ENCODE measurements around the gene ATOH8. TPM values are rescaled to one million over a fixed set of nuclear protein-coding genes. Genes with fewer than 3 reads are reported as not detected.

ATOH8 gene
- total RNA-seq, 1 donor from 2014 or later: not detected

GRCh38 chr2:85776672-85777071, 22.9 kb downstream of the ATOH8 start:
- ChIA-PET POLR2A (no interaction called here), CTCF (no interaction called here)
- Mint-ChIP-seq H3K4me1 (no peaks in the 10 kb centered on the region), H3K4me3 (no peak overlapping the region), H3K36me3 (ENCODE audit: low read depth) (no peaks in the 10 kb centered on the region), H3K9me3 (no peaks in the 10 kb centered on the region), H3K27me3 (peaks cover 29% of the 10 kb centered on the region), H3K27ac (no peak overlapping the region)
- DNase-seq (no peak), ATAC-seq (ENCODE audit: low read depth) (no peak)
- intact Hi-C loops (cut with micrococcal nuclease): no loop called here
- TF ChIP-seq, protein P1, sequence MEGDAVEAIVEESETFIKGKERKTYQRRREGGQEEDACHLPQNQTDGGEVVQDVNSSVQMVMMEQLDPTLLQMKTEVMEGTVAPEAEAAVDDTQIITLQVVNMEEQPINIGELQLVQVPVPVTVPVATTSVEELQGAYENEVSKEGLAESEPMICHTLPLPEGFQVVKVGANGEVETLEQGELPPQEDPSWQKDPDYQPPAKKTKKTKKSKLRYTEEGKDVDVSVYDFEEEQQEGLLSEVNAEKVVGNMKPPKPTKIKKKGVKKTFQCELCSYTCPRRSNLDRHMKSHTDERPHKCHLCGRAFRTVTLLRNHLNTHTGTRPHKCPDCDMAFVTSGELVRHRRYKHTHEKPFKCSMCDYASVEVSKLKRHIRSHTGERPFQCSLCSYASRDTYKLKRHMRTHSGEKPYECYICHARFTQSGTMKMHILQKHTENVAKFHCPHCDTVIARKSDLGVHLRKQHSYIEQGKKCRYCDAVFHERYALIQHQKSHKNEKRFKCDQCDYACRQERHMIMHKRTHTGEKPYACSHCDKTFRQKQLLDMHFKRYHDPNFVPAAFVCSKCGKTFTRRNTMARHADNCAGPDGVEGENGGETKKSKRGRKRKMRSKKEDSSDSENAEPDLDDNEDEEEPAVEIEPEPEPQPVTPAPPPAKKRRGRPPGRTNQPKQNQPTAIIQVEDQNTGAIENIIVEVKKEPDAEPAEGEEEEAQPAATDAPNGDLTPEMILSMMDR (IDR thresholded peaks at IDR 0.05): no peak

GRCh38 chr2:85777441-85777861, 23.7 kb downstream of the ATOH8 start:
- TF ChIP-seq, protein P1 (IDR thresholded peaks at IDR 0.05): no peak
- intact Hi-C loops (cut with micrococcal nuclease): no loop called here
- ChIA-PET POLR2A (no interaction called here), CTCF (no interaction called here)
- peaks cover 25% of the 10 kb centered on the region for H3K27me3 Mint-ChIP-seq
- H3K9me3 Mint-ChIP-seq: no peaks in the 10 kb centered on the region
- H3K36me3 Mint-ChIP-seq (ENCODE audit: low read depth): no peaks in the 10 kb centered on the region
- no peak overlapping the region for H3K4me3 Mint-ChIP-seq
- DNase-seq: no peak
- no peaks in the 10 kb centered on the region for H3K4me1 Mint-ChIP-seq
- no peak overlapping the region for H3K27ac Mint-ChIP-seq
- no peak for ATAC-seq (ENCODE audit: low read depth)

DNA sequence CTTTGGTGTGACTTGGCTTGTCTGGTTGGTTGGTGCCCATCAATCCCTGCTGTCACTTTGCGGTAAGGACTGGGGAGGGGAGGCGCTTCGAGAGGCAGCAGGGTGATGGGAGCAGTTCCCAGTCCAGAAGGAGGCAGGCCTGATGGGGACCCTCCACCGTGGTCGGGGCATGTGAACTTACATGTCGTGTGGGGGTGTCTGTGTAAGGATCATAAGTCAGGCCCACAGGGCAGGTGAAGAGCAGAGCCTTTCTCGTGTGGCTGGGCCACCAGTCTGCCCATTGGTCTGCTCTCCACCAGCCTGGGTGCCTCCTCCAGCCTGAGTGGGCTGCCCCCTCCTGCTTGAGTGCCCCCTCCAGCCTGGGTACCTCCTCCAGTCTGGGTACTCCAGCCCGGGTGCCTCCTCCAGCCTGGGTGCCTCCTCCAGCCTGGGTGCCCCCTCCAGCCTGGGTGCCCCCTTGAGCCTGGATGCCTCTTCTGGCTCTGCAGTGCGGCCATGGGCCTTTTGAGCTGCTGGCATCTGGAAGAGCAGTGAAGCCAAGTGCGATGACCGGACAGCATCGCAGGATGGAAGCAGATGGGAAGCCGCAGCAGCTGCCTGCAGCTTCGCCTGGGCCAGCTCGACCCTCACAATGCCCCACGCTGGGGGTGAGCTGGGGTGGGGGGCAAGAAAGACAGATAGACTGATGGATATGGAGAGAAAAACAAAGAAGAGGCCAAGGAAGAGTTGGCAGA, 25.0 kb downstream of the ATOH8 start:
- ChIA-PET POLR2A (no interaction called here), CTCF (interaction anchor here (0.8 kb wide), 1 partner anchor 35 kb away, joined by 3 read pairs; no protein-coding TSS in a partner anchor)
- Mint-ChIP-seq H3K27ac (no peak overlapping the region), H3K4me3 (no peak overlapping the region), H3K4me1 (no peaks in the 10 kb centered on the region), H3K9me3 (no peaks in the 10 kb centered on the region), H3K27me3 (peaks cover 13% of the 10 kb centered on the region), H3K36me3 (ENCODE audit: low read depth) (no peaks in the 10 kb centered on the region)
- intact Hi-C loops (cut with micrococcal nuclease): no loop called here
- no peak for ATAC-seq (ENCODE audit: low read depth)
- DNase-seq: no peak
- TF ChIP-seq, protein P1 (IDR thresholded peaks at IDR 0.05): no peak

DNA sequence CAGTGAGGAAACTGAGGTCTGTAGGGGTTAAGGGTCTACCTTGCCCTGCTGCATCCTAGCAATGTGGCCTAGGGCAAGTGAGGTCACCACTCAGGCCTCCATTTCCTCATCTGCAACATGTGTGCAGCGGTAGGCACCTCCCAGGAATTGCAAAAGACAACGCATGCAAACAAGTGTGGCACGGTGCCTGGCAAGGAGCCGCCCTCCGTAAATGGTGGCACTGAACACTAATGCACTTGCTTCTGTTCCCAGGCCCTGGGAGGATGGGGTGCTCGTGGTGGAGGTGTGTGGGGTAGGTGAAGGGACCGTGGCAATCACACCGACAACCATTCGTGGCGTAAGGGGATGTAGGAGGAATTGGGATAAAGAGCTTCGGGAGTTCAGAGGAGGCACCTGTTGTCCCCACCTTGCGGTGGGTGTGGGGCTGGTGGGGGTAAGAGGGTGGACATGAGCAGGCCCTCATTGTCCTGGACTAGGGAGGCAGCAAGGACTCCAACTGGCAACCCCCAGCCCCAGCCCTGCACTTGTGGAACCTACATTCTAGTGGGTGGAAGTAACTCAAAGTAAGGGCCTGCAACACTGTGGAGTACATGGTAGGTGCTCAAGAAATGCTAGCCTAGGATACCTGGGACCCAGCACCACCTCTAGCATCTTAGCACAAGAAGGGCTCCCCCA, 26.0 kb downstream of the ATOH8 start:
- TF ChIP-seq, protein P1 (IDR thresholded peaks at IDR 0.05): no peak
- Mint-ChIP-seq H3K27me3 (peaks cover 7% of the 10 kb centered on the region), H3K36me3 (ENCODE audit: low read depth) (no peaks in the 10 kb centered on the region), H3K4me1 (no peaks in the 10 kb centered on the region), H3K27ac (no peak overlapping the region), H3K4me3 (no peak overlapping the region), H3K9me3 (no peaks in the 10 kb centered on the region)
- ChIA-PET POLR2A (no interaction called here), CTCF (no interaction called here)
- DNase-seq (no peak), ATAC-seq (ENCODE audit: low read depth) (no peak)
- intact Hi-C loops (cut with micrococcal nuclease): no loop called here

GRCh38 chr2:85780316-85781012, 26.7 kb downstream of the ATOH8 start:
- no peak overlapping the region for H3K27ac Mint-ChIP-seq
- no peaks in the 10 kb centered on the region for H3K36me3 Mint-ChIP-seq (ENCODE audit: low read depth)

More at GRCh38 chr2:85780316-85781012, 26.7 kb downstream of the ATOH8 start:
- TF ChIP-seq, protein P1 (IDR thresholded peaks at IDR 0.05): no peak
- peaks cover 7% of the 10 kb centered on the region for H3K27me3 Mint-ChIP-seq
- ATAC-seq (ENCODE audit: low read depth) (no peak), DNase-seq (no peak)
- peaks cover under 1% of the 10 kb centered on the region for H3K4me1 Mint-ChIP-seq
- no peaks in the 10 kb centered on the region for H3K9me3 Mint-ChIP-seq
- POLR2A ChIA-PET: no interaction called here
- CTCF ChIA-PET: no interaction called here
- intact Hi-C loops (cut with micrococcal nuclease): no loop called here
- H3K4me3 Mint-ChIP-seq: no peak overlapping the region
